HepG2 (cell line): ENCODE measurements around the gene DPF1. TPM values are rescaled to one million over a fixed set of nuclear protein-coding genes. Genes with fewer than 3 reads are reported as not detected.

Experiments used
- ATAD3A ChIP-seq: sonication (generic); formaldehyde crosslinking; IDR thresholded peaks from 2 replicates; pipeline ENCODE4 v1.4.0; 2020; ENCODE audit warnings: missing genetic modification reagents
- JDP2 ChIP-seq: sonication (generic); formaldehyde crosslinking; IDR thresholded peaks from 2 replicates; pipeline ENCODE4 v1.8.1; 2022; ENCODE audit warnings: missing genetic modification reagents, borderline replicate concordance
- NFE2 ChIP-seq: sonication (generic); formaldehyde crosslinking; IDR thresholded peaks from 2 replicates; pipeline ENCODE4 v1.4.0; 2020; ENCODE audit warnings: missing genetic modification reagents
- PTBP1 ChIP-seq: fragments of 200-400 bp; formaldehyde crosslinking; IDR thresholded peaks from 2 replicates; pipeline ENCODE4 v1.6.1; 2018; ENCODE audit warnings: low read length, low read depth; ENCODE audit not compliant: poor library complexity, severe bottlenecking
- SNRNP70 ChIP-seq: fragments of 200-400 bp; formaldehyde crosslinking; IDR thresholded peaks from 2 replicates; pipeline ENCODE4 v1.6.1; 2017; ENCODE audit warnings: mild to moderate bottlenecking, low read depth, low read length, moderate library complexity
- SP5 ChIP-seq: IDR thresholded peaks from 2 replicates; pipeline ENCODE4 v1.6.1; 2016; ENCODE audit warnings: low read depth, borderline replicate concordance
- ZFP36L2 ChIP-seq: sonication (generic); formaldehyde crosslinking; IDR thresholded peaks from 2 replicates; pipeline ENCODE4 v1.4.0; 2020; ENCODE audit warnings: missing genetic modification reagents
- ZNF564 ChIP-seq: sonication (generic); formaldehyde crosslinking; IDR thresholded peaks from 2 replicates; pipeline ENCODE4 v1.8.1; 2023; ENCODE audit warnings: mild to moderate bottlenecking, missing genetic modification reagents
- polyA plus RNA-seq, 8 experiments: library from polyadenylated mRNA; depleted of rRNA in 3 of 8; stranded (reverse) in 7 of 8; unstranded in 1 of 8; fragments of >200 nt; fragmentation: Illumina TruSeq in 4 of 8; extraction: Trizol in 4 of 8; gene quantifications; 2 replicates each; pipeline versions ENCODE4 v1.2.1 to v1.2.3, GENCODE V29; 2011 to 2016; ENCODE audit warnings: low read depth in 4 of 8, missing spikeins in 1 of 8, mixed read lengths in 1 of 8; ENCODE audit not compliant: insufficient read depth in 1 of 8
- total RNA-seq, 5 experiments: library from RNA; depleted of rRNA; stranded (reverse); fragments of >200 nt; fragmentation: Illumina TruSeq; extraction: Trizol; gene quantifications; 2 replicates each; pipeline ENCODE4 v1.2.3, GENCODE V29; 2016; ENCODE audit warnings: low read depth in 1 of 5
- TF ChIP-seq, protein P1 (sequence below): sonication (generic); formaldehyde crosslinking; IDR thresholded peaks from 2 replicates; pipeline ENCODE4 v1.5.1; 2020; ENCODE audit warnings: mild to moderate bottlenecking, missing genetic modification reagents
- TF ChIP-seq, protein P2 (sequence below): sonication (generic); formaldehyde crosslinking; IDR thresholded peaks from 2 replicates; pipeline ENCODE4; 2020; ENCODE audit warnings: missing genetic modification reagents, mild to moderate bottlenecking, borderline replicate concordance

DPF1 gene
- total and polyA plus RNA-seq, 2 of the 13 experiments (the other 11 are each of a cell fraction or from before 2014, with no cell fraction given) = 1.0 to 3.2 TPM

DNA sequence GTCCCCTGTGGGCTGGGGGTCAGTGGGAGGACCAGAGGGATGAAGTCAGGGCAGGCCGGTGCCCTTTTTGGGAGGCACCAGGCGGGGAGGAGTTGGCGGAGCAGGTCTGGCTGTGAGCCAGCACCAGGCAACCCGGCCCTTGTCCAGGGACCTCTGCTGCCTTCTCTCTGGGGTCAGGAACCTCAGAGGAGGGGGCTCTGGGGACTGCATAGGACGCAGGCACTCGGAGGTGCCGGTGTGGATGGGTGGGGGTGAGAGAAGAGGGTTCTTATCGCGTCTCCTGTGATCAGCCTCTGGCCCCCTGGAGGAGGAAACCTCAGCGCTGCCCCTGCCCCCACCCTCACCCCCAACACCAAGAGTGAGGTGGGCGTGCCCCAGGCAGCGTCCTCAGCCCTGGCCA lies 16.5 kb downstream of the DPF1 start (continued):
- TF ChIP-seq, protein P1, sequence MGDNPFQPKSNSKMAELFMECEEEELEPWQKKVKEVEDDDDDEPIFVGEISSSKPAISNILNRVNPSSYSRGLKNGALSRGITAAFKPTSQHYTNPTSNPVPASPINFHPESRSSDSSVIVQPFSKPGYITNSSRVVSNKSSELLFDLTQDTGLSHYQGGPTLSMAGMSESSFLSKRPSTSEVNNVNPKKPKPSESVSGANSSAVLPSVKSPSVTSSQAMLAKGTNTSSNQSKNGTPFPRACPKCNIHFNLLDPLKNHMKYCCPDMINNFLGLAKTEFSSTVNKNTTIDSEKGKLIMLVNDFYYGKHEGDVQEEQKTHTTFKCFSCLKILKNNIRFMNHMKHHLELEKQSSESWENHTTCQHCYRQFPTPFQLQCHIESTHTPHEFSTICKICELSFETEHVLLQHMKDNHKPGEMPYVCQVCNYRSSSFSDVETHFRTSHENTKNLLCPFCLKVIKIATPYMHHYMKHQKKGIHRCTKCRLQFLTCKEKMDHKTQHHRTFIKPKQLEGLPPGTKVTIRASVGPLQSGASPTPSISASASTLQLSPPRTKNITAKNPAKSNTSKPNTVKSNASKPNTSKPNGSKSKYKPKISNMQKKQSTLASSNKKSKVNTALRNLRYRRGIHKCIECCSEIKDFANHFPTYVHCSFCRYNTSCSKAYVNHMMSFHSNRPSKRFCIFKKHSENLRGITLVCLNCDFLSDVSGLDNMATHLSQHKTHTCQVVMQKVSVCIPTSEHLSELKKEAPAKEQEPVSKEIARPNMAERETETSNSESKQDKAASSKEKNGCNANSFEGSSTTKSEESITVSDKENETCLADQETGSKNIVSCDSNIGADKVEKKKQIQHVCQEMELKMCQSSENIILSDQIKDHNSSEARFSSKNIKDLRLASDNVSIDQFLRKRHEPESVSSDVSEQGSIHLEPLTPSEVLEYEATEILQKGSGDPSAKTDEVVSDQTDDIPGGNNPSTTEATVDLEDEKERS (CRISPR knock-in tag) = no peak
- TF ChIP-seq ZNF564 (no peak), ZFP36L2 (CRISPR knock-in tag) (no peak), SP5 (CRISPR knock-in tag) (no peak), NFE2 (no peak), SNRNP70 (no peak), PTBP1 (no peak), ATAD3A (CRISPR knock-in tag) (no peak), JDP2 (CRISPR knock-in tag) (no peak)
- TF ChIP-seq, protein P2, sequence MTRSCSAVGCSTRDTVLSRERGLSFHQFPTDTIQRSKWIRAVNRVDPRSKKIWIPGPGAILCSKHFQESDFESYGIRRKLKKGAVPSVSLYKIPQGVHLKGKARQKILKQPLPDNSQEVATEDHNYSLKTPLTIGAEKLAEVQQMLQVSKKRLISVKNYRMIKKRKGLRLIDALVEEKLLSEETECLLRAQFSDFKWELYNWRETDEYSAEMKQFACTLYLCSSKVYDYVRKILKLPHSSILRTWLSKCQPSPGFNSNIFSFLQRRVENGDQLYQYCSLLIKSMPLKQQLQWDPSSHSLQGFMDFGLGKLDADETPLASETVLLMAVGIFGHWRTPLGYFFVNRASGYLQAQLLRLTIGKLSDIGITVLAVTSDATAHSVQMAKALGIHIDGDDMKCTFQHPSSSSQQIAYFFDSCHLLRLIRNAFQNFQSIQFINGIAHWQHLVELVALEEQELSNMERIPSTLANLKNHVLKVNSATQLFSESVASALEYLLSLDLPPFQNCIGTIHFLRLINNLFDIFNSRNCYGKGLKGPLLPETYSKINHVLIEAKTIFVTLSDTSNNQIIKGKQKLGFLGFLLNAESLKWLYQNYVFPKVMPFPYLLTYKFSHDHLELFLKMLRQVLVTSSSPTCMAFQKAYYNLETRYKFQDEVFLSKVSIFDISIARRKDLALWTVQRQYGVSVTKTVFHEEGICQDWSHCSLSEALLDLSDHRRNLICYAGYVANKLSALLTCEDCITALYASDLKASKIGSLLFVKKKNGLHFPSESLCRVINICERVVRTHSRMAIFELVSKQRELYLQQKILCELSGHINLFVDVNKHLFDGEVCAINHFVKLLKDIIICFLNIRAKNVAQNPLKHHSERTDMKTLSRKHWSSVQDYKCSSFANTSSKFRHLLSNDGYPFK (CRISPR knock-in tag) = no peak
